ENCODE data around the gene GNAT2. TPM values are rescaled to one million over a fixed set of nuclear protein-coding genes. Genes with fewer than 3 reads are reported as not detected.

The GNAT2 gene
- total RNA-seq, 2 experiments from 2014 or later, result 0.81 to 0.88 TPM

DNA sequence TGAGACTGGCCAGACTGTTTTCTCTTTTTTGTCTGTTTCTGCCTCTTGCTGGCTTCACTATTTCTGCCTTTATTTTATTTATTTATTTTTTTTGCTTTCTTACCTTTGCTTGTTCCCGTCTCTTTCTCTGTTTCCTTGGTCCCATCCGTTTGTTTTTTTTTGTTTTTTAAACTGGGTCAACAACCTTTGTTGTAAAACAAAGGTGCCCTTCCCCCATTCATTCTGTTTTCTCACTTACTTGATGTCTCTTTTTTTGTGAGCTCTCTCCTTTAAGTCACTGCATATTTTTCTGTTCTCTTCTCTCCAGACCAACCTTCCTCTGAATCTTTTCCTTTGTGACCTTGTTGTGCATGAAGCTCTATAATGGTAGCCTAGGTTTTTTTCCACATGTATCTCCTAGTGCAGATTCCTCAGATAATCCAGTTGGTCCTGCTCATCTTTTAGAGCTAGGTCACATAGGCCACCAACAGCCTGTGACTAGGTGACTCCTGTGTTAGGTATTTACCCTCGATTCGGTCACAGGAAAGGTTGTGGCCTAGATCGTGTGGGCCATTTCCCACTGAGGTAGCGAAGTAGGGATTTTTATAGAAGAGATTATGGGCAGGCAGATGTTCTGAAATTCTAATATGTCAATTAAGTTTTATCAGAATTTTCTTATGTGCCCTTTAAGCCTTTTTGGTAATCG lies 55.1 kb downstream of the GNAT2 start:
- intact Hi-C loops (cut with micrococcal nuclease), result no loop called here
- POLR2A ChIA-PET, result interaction anchor here (1.4 to 2.2 kb wide), 2 partner anchors 15 to 55 kb away, joined by 4 to 6 read pairs; partner anchors contain the start of genes AMPD2, GNAI3 and GNAT2
- Mint-ChIP-seq H3K36me3 (ENCODE audit: low read depth) (no peaks in the 10 kb centered on the region), H3K27me3 (no peaks in the 10 kb centered on the region), H3K27ac (no peak overlapping the region), H3K4me3 (no peak overlapping the region), H3K9me3 (no peaks in the 10 kb centered on the region), H3K4me1 (ENCODE audit: low read depth) (peaks cover 55% of the 10 kb centered on the region)
- ATAC-seq (no peak), DNase-seq (no peak)
- CTCF ChIA-PET, result interaction anchor here (0.9 to 3.3 kb wide), 4 partner anchors 9 to 76 kb away, joined by 3 to 14 read pairs (median 8); no protein-coding TSS in a partner anchor
- TF ChIP-seq, protein P1, sequence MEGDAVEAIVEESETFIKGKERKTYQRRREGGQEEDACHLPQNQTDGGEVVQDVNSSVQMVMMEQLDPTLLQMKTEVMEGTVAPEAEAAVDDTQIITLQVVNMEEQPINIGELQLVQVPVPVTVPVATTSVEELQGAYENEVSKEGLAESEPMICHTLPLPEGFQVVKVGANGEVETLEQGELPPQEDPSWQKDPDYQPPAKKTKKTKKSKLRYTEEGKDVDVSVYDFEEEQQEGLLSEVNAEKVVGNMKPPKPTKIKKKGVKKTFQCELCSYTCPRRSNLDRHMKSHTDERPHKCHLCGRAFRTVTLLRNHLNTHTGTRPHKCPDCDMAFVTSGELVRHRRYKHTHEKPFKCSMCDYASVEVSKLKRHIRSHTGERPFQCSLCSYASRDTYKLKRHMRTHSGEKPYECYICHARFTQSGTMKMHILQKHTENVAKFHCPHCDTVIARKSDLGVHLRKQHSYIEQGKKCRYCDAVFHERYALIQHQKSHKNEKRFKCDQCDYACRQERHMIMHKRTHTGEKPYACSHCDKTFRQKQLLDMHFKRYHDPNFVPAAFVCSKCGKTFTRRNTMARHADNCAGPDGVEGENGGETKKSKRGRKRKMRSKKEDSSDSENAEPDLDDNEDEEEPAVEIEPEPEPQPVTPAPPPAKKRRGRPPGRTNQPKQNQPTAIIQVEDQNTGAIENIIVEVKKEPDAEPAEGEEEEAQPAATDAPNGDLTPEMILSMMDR (IDR thresholded peaks at IDR 0.05), result no peak

DNA sequence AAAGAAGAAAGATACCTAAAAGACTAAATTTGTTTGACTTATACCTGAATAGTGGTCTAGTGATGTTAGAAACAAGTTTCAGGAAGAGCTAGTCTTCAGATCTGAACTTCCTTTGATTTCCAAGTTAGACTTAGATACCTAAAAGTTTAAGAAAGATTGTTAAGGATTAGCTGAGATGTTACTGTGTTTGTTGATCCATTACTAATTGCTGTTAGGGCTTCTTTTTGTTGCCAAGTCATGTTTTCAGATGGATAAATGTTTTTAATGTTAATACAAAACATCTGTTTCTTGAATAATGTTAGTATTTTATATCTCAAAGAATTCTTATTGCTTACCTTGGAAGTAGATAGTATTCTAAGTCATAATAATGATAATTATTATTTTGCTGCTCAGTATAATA lies 59.4 kb downstream of the GNAT2 start:
- intact Hi-C loops (cut with micrococcal nuclease), result no loop called here
- TF ChIP-seq, protein P1 (IDR thresholded peaks at IDR 0.05), result no peak
- Mint-ChIP-seq H3K9me3 (no peaks in the 10 kb centered on the region), H3K36me3 (ENCODE audit: low read depth) (no peaks in the 10 kb centered on the region), H3K4me1 (ENCODE audit: low read depth) (peaks cover 66% of the 10 kb centered on the region), H3K4me3 (no peak overlapping the region), H3K27ac (no peak overlapping the region), H3K27me3 (no peaks in the 10 kb centered on the region)
- CTCF ChIA-PET, result interaction anchor here (0.9 to 2.9 kb wide), 11 partner anchors 11 to 217 kb away, joined by 3 to 18 read pairs (median 4); partner anchors contain the start of genes AMPD2, GNAI3 and GNAT2
- DNase-seq (no peak), ATAC-seq (no peak)
- POLR2A ChIA-PET, result interaction anchor here (1.5 to 2.3 kb wide), 2 partner anchors 11 to 14 kb away, joined by 4 to 14 read pairs; partner anchors contain the start of gene GNAI3

DNA sequence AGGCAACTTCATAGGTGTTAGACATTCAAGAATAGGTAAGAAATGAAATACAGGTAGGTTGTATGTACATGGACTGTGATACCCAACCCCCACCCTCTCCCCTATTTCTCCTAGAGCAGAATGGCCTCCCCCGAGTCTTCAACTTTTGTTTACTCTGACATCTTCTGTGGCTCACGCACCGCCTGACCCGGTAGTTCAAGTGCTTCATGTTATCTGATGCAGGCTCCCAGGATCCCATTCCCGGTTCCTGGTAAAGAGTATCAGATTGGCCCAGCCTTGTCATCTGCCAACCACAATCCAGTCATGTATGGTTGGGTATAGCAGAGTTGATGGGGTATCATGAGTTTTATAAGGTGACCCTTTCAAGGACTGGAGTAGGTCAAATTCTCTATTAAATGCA lies 61.9 kb downstream of the GNAT2 start:
- ATAC-seq, result no peak
- no peak for DNase-seq
- intact Hi-C loops (cut with micrococcal nuclease), result no loop called here
- POLR2A ChIA-PET, result no interaction called here
- peaks cover 74% of the 10 kb centered on the region for H3K4me1 Mint-ChIP-seq (ENCODE audit: low read depth)
- CTCF ChIA-PET, result interaction anchor here (1.3 to 2.9 kb wide), 2 partner anchors 25 to 82 kb away, joined by 8 to 18 read pairs; no protein-coding TSS in a partner anchor
- H3K9me3 Mint-ChIP-seq, result no peaks in the 10 kb centered on the region
- TF ChIP-seq, protein P1 (IDR thresholded peaks at IDR 0.05), result no peak
- no peaks in the 10 kb centered on the region for H3K27me3 Mint-ChIP-seq
- H3K4me3 Mint-ChIP-seq, result no peak overlapping the region
- no peaks in the 10 kb centered on the region for H3K36me3 Mint-ChIP-seq (ENCODE audit: low read depth)
- no peak overlapping the region for H3K27ac Mint-ChIP-seq

DNA sequence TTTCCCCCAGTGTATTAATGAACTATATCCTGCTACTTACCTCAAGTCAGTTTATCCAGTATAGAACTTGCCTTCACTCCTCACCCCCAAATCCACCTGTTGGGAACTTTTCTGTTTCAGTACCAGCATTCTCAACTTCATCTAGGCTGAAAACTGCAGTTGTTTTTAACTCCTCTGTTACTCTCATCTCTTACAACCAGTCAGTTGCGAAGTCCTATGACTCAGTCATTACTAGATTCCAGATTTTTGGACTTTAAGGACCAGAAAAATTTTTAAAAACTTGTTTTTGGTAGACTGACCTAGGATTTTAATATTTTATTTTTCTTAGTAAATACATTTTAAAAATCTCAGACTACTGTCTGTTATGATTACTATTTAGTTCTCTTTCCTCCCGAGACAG lies 62.9 kb downstream of the GNAT2 start:
- Mint-ChIP-seq H3K27me3 (no peaks in the 10 kb centered on the region), H3K4me3 (no peak overlapping the region), H3K36me3 (ENCODE audit: low read depth) (no peaks in the 10 kb centered on the region), H3K27ac (no peak overlapping the region), H3K9me3 (no peaks in the 10 kb centered on the region), H3K4me1 (ENCODE audit: low read depth) (peaks cover 69% of the 10 kb centered on the region)
- DNase-seq (no peak), ATAC-seq (no peak)
- POLR2A ChIA-PET, result no interaction called here
- intact Hi-C loops (cut with micrococcal nuclease), result no loop called here
- TF ChIP-seq, protein P1 (IDR thresholded peaks at IDR 0.05), result no peak
- CTCF ChIA-PET, result interaction anchor here (1.6 kb wide), 1 partner anchor 84 kb away, joined by 4 read pairs; no protein-coding TSS in a partner anchor

Other genes starting within 250 kb of the GNAT2 start
- gene SORT1, start 221.7 kb downstream of the GNAT2 start, total RNA-seq, result 1 to 10 TPM; 2.5 to 3.2 TPM
- gene PSMA5, start 193.2 kb downstream of the GNAT2 start, total RNA-seq, result 100 to 1,000 TPM; 192 to 210 TPM
- not detected for gene SYPL2, start 153.1 kb downstream of the GNAT2 start, total RNA-seq
- gene ATXN7L2, start 135.7 kb downstream of the GNAT2 start, total RNA-seq, result 10 to 100 TPM; 11.2 to 13.7 TPM
- gene CYB561D1, start 125.5 kb downstream of the GNAT2 start, total RNA-seq, result 1 to 10 TPM; 7.0 to 9.5 TPM
- gene AMIGO1, start 109.9 kb downstream of the GNAT2 start, total RNA-seq, result 1 to 10 TPM; 1.3 to 1.7 TPM
- gene GPR61, start 79.7 kb downstream of the GNAT2 start, total RNA-seq, result under 1 TPM in 1 of 2 experiments, not detected in 1; 0.22 TPM
- 1 to 10 TPM; 7.5 to 7.7 TPM for gene GNAI3, start 71.0 kb downstream of the GNAT2 start, total RNA-seq
- 100 to 1,000 TPM; 107 to 119 TPM for gene AMPD2, start 221 bp upstream of the GNAT2 start, total RNA-seq
- 10 to 100 TPM in 1 of 2 experiments, 1 to 10 TPM in 1; 8.3 to 10.5 TPM for gene GSTM4, start 36.5 kb upstream of the GNAT2 start, total RNA-seq
- 10 to 100 TPM; 13.6 to 16.2 TPM for gene GSTM2, start 48.4 kb upstream of the GNAT2 start, total RNA-seq
- gene GSTM1, start 68.2 kb upstream of the GNAT2 start, total RNA-seq, result 10 to 100 TPM; 47.9 to 49.6 TPM
- under 1 TPM; 0.49 to 0.50 TPM for gene GSTM5, start 92.6 kb upstream of the GNAT2 start, total RNA-seq
- 10 to 100 TPM; 40.8 to 42.0 TPM for gene GSTM3, start 121.4 kb upstream of the GNAT2 start, total RNA-seq
- not detected for gene EPS8L3, start 144.3 kb upstream of the GNAT2 start, total RNA-seq